Duodenal mucosa (tissue), 2 donors: ENCODE measurements around the gene ZNF385B.

Experiments
- H3K27ac ChIP-seq: one replicate; pipeline ENCODE4 v1.7.0; 2013; ENCODE audit warnings: low read depth, low read length
- H3K27me3 ChIP-seq, 2 donors: one replicate each; pipeline ENCODE4 v1.7.0; 2013; ENCODE audit warnings: low read length in 2 of 2, control low read depth in 1 of 2; ENCODE audit not compliant: insufficient read depth in 2 of 2, control insufficient read depth in 1 of 2
- H3K36me3 ChIP-seq, 2 donors: one replicate each; pipeline ENCODE4 v1.7.0; 2013; ENCODE audit warnings: low read length in 2 of 2, control low read depth in 1 of 2; ENCODE audit not compliant: insufficient read depth in 2 of 2, control insufficient read depth in 1 of 2
- H3K4me1 ChIP-seq, 2 donors: one replicate each; pipeline ENCODE4 v1.7.0; 2013; ENCODE audit warnings: low read length in 2 of 2, control low read depth in 1 of 2; ENCODE audit not compliant: insufficient read depth in 2 of 2, control insufficient read depth in 1 of 2
- H3K4me3 ChIP-seq, 2 donors: one replicate each; pipeline ENCODE4 v1.7.0; 2013; ENCODE audit warnings: low read length in 2 of 2, low read depth in 1 of 2
- H3K9ac ChIP-seq, 2 donors: one replicate each; pipeline ENCODE4 v1.7.0; 2013; ENCODE audit warnings: low read length in 2 of 2, low read depth in 1 of 2
- H3K9me3 ChIP-seq, 2 donors: one replicate each; pipeline ENCODE4 v1.7.0; 2013; ENCODE audit warnings: low read length in 2 of 2, control low read depth in 1 of 2; ENCODE audit not compliant: control insufficient read depth in 1 of 2

The ZNF385B gene

DNA sequence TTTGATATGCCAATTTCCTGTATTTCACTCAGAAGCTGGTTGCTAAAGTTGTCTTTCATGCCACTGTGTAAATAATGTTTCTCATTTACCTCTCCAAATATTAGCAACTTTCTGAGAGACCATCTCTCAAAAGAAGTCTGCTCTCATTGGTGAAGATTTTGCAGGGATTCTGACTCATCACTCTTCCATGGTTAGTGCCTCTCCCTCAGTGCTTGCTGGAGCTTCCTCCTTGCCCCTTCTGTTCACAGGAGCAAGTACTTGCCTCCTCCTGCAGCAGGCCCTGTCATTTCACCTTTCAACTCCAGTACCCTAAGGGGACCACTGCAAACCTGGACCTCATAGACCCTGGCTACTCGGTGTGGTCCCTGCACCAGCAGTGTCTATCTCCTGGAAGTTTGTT lies 168.8 kb downstream of the ZNF385B start:
- Histone ChIP-seq H3K27ac (no peak overlapping the region), H3K9ac (no peak overlapping the region), H3K36me3 (no peaks in the 10 kb centered on the region), H3K27me3 (no peaks in the 10 kb centered on the region), H3K4me1 (no peaks in the 10 kb centered on the region), H3K9me3 (no peaks in the 10 kb centered on the region), H3K4me3 (no peak overlapping the region)

DNA sequence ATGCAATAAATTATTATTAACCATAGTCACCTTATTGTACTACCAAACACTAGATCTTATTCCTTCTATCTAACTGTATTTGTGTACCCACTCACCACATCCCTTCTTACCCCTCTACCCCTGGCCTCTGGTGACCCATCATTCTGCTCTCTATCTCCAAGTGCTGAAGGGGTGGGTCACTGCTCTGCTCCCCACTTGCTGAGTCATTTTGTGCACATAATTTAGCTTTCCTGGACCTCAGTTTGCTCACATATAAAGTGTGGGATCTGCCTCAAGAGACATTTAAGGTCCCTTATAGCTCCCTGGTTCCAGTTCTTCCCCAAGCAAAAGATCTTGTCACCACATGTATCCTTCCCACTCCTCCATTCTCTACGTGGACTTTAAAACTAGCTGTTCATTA lies 169.4 kb downstream of the ZNF385B start:
- no peaks in the 10 kb centered on the region for H3K9me3 ChIP-seq
- no peak overlapping the region for H3K4me3 ChIP-seq
- H3K27me3 ChIP-seq: no peaks in the 10 kb centered on the region
- H3K4me1 ChIP-seq: no peaks in the 10 kb centered on the region
- no peaks in the 10 kb centered on the region for H3K36me3 ChIP-seq
- no peak overlapping the region for H3K27ac ChIP-seq
- no peak overlapping the region for H3K9ac ChIP-seq

DNA sequence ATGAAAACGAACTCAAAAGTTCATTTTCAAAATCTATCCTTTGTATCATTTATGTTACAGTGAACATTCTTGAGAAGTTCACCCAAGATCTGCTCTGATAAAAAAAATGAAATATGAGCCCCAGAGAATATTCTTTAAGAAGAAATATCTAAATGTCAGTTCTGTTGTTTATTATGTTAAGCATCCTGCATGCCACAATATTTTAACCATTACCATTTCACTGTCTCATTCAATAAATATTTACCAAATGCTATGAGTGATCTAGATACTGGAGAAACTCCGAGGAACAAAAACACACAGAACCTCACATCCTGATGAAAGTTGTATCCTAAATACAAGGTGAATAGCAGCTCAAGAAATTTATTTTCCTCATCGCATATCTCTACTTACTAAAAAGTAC lies 170.2 kb downstream of the ZNF385B start:
- H3K4me3 ChIP-seq: no peak overlapping the region
- no peak overlapping the region for H3K9ac ChIP-seq
- no peaks in the 10 kb centered on the region for H3K27me3 ChIP-seq
- no peaks in the 10 kb centered on the region for H3K4me1 ChIP-seq
- no peaks in the 10 kb centered on the region for H3K9me3 ChIP-seq
- H3K36me3 ChIP-seq: no peaks in the 10 kb centered on the region
- H3K27ac ChIP-seq: no peak overlapping the region

DNA sequence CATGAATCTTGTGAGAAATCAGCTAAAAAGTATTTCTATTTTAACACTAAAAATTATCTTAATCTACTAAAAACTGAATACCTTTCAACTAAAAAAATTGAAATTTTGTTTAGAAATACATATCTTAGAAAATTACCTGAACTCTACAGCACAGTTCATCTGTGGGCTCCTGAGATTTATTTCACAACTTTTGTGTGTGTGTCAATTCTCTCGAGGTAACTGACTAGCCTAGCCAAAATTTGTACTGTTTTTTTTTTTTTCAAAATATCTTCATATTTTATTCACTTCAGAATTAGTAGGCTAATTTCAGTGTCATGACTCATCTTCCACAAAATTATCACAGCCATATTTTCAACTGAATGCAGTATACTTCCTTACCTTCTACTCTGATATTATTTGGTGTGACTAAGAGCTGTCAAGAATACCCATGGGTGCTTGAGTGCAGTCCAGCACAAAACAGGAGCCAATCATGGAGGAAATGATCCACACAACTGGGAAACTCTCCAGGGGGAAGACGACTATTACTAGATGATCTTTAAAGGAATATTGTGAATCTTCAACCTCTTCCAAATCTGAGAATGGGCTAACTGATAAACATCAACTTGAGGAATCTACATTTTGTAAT lies 174.6 kb downstream of the ZNF385B start:
- no peak overlapping the region for H3K9ac ChIP-seq
- H3K27ac ChIP-seq: no peak overlapping the region
- H3K36me3 ChIP-seq: no peaks in the 10 kb centered on the region
- H3K4me3 ChIP-seq: no peak overlapping the region
- H3K27me3 ChIP-seq: no peaks in the 10 kb centered on the region
- no peaks in the 10 kb centered on the region for H3K9me3 ChIP-seq
- H3K4me1 ChIP-seq: no peaks in the 10 kb centered on the region

DNA sequence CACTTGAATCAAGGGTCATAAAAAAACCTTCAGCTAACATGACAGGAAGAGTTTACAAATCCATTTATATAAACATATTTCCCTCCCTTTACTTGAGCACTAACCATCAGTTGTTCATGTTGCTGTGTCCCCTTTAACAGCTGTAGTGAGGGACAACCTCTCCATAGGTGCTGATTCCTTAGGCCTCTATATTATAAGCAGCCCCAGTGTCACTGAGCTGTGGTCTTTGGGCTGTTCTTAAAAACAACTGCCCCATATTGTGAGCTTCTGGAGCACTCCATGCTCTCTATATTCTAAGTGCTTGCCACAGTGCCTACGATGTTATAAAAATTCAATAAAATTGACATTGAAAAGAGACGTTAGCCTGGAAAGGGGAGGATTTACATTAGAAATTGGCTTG lies 175.3 kb downstream of the ZNF385B start:
- no peak overlapping the region for H3K9ac ChIP-seq
- H3K4me1 ChIP-seq: no peaks in the 10 kb centered on the region
- no peak overlapping the region for H3K27ac ChIP-seq
- no peaks in the 10 kb centered on the region for H3K27me3 ChIP-seq
- H3K4me3 ChIP-seq: no peak overlapping the region
- no peaks in the 10 kb centered on the region for H3K9me3 ChIP-seq
- no peaks in the 10 kb centered on the region for H3K36me3 ChIP-seq

DNA sequence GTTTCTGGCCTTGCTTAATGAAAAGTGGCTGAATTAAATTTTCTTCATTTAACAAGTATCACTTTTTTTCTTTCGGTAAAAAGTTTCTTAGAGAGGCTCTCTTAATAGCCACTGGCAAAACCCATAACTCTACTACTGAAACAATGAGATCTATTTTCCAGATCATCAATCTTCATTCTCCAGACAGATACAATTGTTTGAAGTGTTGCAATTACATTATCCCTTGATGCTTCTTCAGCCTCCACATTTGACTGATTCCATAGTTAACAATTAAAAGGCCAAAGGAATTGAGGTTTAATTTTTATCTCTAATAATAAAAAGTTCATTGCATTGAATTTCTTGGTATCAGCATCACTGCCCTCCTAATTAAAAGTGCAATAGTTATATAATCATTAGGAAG lies 176.3 kb downstream of the ZNF385B start:
- Histone ChIP-seq H3K4me3 (no peak overlapping the region), H3K27ac (no peak overlapping the region), H3K27me3 (no peaks in the 10 kb centered on the region), H3K9ac (no peak overlapping the region), H3K9me3 (no peaks in the 10 kb centered on the region), H3K36me3 (no peaks in the 10 kb centered on the region), H3K4me1 (no peaks in the 10 kb centered on the region)

DNA sequence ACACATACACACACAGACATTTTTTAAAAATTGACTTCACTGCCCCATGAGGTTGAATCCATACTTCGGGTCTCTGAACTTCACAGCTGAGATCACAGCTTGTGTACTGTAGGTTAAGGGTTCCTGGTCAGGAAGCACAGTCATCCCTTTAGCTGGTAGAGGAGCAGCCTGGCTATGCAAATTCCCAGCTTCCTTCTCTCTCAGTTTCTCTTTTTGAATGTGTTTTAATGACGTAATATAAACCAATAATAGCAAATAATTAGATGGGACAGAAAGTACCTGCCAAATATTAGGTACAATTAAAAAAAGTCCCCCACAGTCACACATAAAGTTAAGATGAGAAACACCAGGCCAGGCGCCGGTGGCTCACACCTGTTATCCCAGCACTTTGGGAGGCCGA lies 178.7 kb downstream of the ZNF385B start:
- Histone ChIP-seq H3K27me3 (no peaks in the 10 kb centered on the region), H3K9ac (no peak overlapping the region), H3K9me3 (no peaks in the 10 kb centered on the region), H3K4me1 (no peaks in the 10 kb centered on the region), H3K4me3 (no peak overlapping the region), H3K27ac (no peak overlapping the region), H3K36me3 (no peaks in the 10 kb centered on the region)

DNA sequence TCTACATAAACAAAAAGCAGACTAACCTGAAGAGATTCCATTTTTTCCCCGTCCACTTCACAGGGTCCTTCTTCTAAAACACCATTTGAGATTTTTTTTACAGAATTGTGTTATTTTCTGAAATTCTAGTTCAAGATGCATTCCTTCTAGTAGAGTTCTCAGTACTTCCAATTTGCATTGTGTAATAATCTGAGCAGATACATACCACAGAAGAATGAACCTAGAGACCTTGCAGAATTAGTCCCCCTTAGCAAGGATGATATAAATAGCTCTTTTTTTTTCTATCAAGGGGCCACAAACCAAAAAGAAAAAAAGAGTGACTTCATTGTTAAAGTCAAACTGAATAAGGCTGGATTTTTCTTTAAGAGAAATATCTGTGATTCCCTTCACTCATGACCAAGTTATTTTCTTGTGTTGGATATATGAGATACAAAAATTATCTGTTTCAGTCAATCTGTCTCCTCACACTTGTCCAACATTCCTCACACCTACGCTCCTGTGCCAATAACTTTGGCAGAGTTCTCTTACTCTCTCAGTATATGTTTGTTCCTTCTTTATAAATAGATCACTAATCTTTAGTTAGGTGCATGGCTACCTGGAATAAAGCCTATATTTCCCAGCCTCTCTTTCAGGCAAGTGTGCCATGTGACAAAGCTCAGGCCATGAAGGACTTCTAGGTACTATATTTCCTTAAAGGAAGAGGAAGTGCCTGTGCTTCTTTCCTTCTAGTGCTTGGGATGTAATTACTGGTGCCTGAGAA lies 183.5 kb downstream of the ZNF385B start:
- Histone ChIP-seq H3K4me3 (no peak overlapping the region), H3K9me3 (no peaks in the 10 kb centered on the region), H3K36me3 (no peaks in the 10 kb centered on the region), H3K4me1 (no peaks in the 10 kb centered on the region), H3K27ac (no peak overlapping the region), H3K27me3 (no peaks in the 10 kb centered on the region), H3K9ac (no peak overlapping the region)

DNA sequence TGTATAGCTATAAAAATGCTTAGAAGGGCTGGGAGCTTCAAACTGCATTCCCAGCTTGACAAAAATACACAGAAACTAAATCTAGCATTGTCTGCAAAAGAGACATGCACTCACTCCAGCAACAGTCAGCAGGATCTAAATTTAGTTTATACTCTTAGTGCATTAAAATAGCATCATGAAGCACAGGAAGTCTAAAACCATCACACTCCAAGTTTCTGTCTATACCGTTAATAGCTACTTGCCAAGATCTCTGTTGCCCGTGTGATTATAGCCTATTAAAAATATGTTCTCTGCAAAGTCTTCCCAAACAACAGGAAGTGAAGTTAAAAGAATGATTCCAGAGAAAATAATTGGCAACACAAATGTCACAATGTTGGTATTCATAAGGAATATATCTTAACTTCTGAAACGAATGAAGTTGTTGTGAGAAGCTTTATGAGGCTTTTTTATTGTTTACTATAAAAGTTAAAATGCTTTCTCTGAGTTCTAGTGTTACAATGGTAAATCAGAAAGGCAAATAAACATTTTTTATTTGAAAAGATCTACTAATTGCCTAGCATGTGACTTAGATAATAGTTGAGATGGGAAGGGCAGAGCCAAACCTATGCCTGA lies 184.2 kb downstream of the ZNF385B start:
- no peaks in the 10 kb centered on the region for H3K9me3 ChIP-seq
- H3K36me3 ChIP-seq: no peaks in the 10 kb centered on the region
- no peak overlapping the region for H3K4me3 ChIP-seq
- H3K9ac ChIP-seq: no peak overlapping the region
- no peak overlapping the region for H3K27ac ChIP-seq
- no peaks in the 10 kb centered on the region for H3K4me1 ChIP-seq
- no peaks in the 10 kb centered on the region for H3K27me3 ChIP-seq

DNA sequence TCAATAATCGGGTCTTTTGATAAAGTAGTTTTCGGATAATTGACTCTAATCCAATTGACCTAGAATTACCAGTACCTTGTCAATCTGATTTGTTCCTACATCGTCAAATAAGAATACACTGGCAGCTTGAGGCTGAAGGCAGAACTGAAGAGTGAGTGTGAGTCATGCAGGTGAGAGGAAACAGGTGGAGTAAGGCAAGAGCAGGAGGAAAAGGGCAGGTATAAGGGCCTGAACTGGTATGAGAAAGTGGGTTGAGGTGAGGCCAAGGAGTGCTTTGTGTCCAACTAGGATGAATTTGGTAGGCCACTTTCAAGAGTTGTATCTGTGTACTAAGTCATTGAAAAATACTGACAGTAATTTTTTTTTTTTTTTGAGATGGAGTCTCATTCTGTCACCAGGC lies 186.0 kb downstream of the ZNF385B start:
- Histone ChIP-seq H3K4me3 (no peak overlapping the region), H3K27ac (no peak overlapping the region), H3K27me3 (no peaks in the 10 kb centered on the region), H3K36me3 (no peaks in the 10 kb centered on the region), H3K9me3 (no peaks in the 10 kb centered on the region), H3K4me1 (no peaks in the 10 kb centered on the region), H3K9ac (no peak overlapping the region)
